GM19328 (cell line): ENCODE measurements around the gene ERVW-1.
"Not testable (repeated sequence)": the region's sequence is repeated elsewhere in the genome, so short reads cannot be mapped to it uniquely, and the experiment has no call there.

Experiments
- ATAC-seq: cut with Tn5 transposase; IDR thresholded peaks from one replicate; pipeline ENCODE4 v1.9.1; 2021; ENCODE audit warnings: mild to moderate bottlenecking, moderate library complexity; ENCODE audit not compliant: unreplicated experiment

The ERVW-1 gene

GRCh38 chr7:92477681-92478080, at the start of gene ERVW-1:
TSS of gene ERVW-1 (minus strand) at chr7:92477946. CDS start at chr7:92470381, 7,565 bp downstream.
- not testable (repeated sequence) for ATAC-seq

GRCh38 chr7:92523110-92523509, 45.4 kb upstream of the ERVW-1 start:
- ATAC-seq = no peak

- no peak for ATAC-seq
These were observed 42.3 kb upstream of the ERVW-1 start for GRCh38 chr7:92520024-92520423.

GRCh38 chr7:92517631-92518030, 39.9 kb upstream of the ERVW-1 start:
- ATAC-seq = no peak

GRCh38 chr7:92513167-92513902, 35.6 kb upstream of the ERVW-1 start:
- ATAC-seq = no peak

- ATAC-seq = no peak
These were observed 31.2 kb upstream of the ERVW-1 start for GRCh38 chr7:92508946-92509345.

GRCh38 chr7:92506363-92506762, 28.6 kb upstream of the ERVW-1 start:
- no peak for ATAC-seq

GRCh38 chr7:92504563-92504962, 26.8 kb upstream of the ERVW-1 start:
- ATAC-seq = no peak

GRCh38 chr7:92503767-92504166, 26.0 kb upstream of the ERVW-1 start:
- no peak for ATAC-seq

GRCh38 chr7:92498557-92498956, 20.8 kb upstream of the ERVW-1 start:
- ATAC-seq = no peak

- no peak for ATAC-seq
These were observed 19.1 kb upstream of the ERVW-1 start for GRCh38 chr7:92496876-92497275.

- ATAC-seq = no peak
These were observed 11.9 kb upstream of the ERVW-1 start for GRCh38 chr7:92489634-92490033.

- no peak for ATAC-seq
These were observed 10.1 kb upstream of the ERVW-1 start for GRCh38 chr7:92487804-92488203.

- ATAC-seq = no peak
These were observed 8.2 kb upstream of the ERVW-1 start for GRCh38 chr7:92485974-92486373.

GRCh38 chr7:92485267-92485892, 7.6 kb upstream of the ERVW-1 start:
- ATAC-seq = no peak

- ATAC-seq = not testable (repeated sequence)
These were observed 6.5 kb upstream of the ERVW-1 start for GRCh38 chr7:92484226-92484625.

- not testable (repeated sequence) for ATAC-seq
These were observed 5.9 kb upstream of the ERVW-1 start for GRCh38 chr7:92483624-92484023.

- ATAC-seq = not testable (repeated sequence)
These were observed 1.4 kb upstream of the ERVW-1 start for GRCh38 chr7:92479146-92479545.

- ATAC-seq = no peak
These were observed 965 bp upstream of the ERVW-1 start for GRCh38 chr7:92478711-92479110.

- no peak for ATAC-seq
These were observed 349 bp upstream of the ERVW-1 start for GRCh38 chr7:92478095-92478494.

- not testable (repeated sequence) for ATAC-seq
These were observed 1.7 kb downstream of the ERVW-1 start for GRCh38 chr7:92475851-92476590.

- ATAC-seq = not testable (repeated sequence)
These were observed 2.4 kb downstream of the ERVW-1 start for GRCh38 chr7:92475261-92475770.
